ENCODE data around the gene SERPINA3. TPM values are rescaled to one million over a fixed set of nuclear protein-coding genes. Genes with fewer than 3 reads are reported as not detected.

The SERPINA3 gene
- 9.1 to 10.6 TPM (median 10.1 TPM) in 5 replicates for total RNA-seq (2022; extraction: Qiagen RNA extraction; ENCODE audit: low read depth)

GRCh38 chr14:94612174-94612573 lies at the start of gene SERPINA3:
TSS of gene SERPINA3 (plus strand) at chr14:94612391. CDS start at chr14:94614442, 2,051 bp downstream.

GRCh38 chr14:94581127-94581999 lies 30.8 kb upstream of the SERPINA3 start, which contains the start of gene SERPINA5:
TSS of gene SERPINA5 (plus strand) at chr14:94581426. CDS start at chr14:94587363, 5,937 bp downstream.

Other genes starting within 250 kb of the SERPINA3 start
- not detected in 5 replicates for gene SERPINA2, start 245.7 kb upstream of the SERPINA3 start, total RNA-seq (2022; extraction: Qiagen RNA extraction; ENCODE audit: low read depth)
- gene SERPINA1, start 223.8 kb upstream of the SERPINA3 start, total RNA-seq (2022; extraction: Qiagen RNA extraction; ENCODE audit: low read depth) = 1.1 to 3.1 TPM (median 1.8 TPM) in 5 replicates
- not detected in 5 replicates for gene SERPINA11, start 159.6 kb upstream of the SERPINA3 start, total RNA-seq (2022; extraction: Qiagen RNA extraction; ENCODE audit: low read depth)
- not detected in 5 replicates for gene SERPINA9, start 136.2 kb upstream of the SERPINA3 start, total RNA-seq (2022; extraction: Qiagen RNA extraction; ENCODE audit: low read depth)
- gene SERPINA12, start 102.9 kb upstream of the SERPINA3 start, total RNA-seq (2022; extraction: Qiagen RNA extraction; ENCODE audit: low read depth) = not detected in 5 replicates
- 0.06 to 0.07 TPM (median 0.07 TPM) in 3 of 5 replicates, not detected in the others for gene SERPINA4, start 50.9 kb upstream of the SERPINA3 start, total RNA-seq (2022; extraction: Qiagen RNA extraction; ENCODE audit: low read depth)
- gene SERPINA5, start 31.0 kb upstream of the SERPINA3 start, total RNA-seq (2022; extraction: Qiagen RNA extraction; ENCODE audit: low read depth) = 0.14 to 0.29 TPM (median 0.17 TPM) in 4 of 5 replicates, not detected in the other
- gene GSC, start 157.7 kb downstream of the SERPINA3 start, total RNA-seq (2022; extraction: Qiagen RNA extraction; ENCODE audit: low read depth) = 0.18 to 0.45 TPM (median 0.37 TPM) in 5 replicates